ENCODE results near the gene CEMIP. TPM values are rescaled to one million over a fixed set of nuclear protein-coding genes. Genes with fewer than 3 reads are reported as not detected.

CEMIP gene
- total RNA-seq, 4 donors from 2014 or later = 0.04 TPM; not detected in 3

DNA sequence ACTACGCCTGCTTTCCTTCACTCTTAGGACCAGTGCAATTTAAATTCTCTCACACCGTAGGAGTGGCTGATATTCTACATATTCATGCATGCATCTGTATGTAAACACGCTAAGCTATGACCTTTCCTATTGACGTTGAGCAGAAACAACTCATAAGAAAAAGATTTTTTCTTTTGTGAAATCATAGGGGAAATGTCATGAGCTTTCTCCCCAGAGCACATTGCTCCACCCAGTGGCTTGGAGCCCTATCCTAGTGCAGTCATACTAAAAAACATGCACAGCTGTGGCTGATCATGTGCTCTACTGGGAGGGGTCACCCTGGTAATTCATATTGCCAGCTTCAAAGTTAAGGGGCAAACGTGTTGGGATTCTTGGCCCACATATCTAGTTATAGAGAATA is 212.3 kb downstream of the CEMIP start:
- intact Hi-C loops (cut with DNase I; ENCODE audit: low total_unique reads) = no loop called here
- peak; percentile 50 to 73 for DNase-seq

DNA sequence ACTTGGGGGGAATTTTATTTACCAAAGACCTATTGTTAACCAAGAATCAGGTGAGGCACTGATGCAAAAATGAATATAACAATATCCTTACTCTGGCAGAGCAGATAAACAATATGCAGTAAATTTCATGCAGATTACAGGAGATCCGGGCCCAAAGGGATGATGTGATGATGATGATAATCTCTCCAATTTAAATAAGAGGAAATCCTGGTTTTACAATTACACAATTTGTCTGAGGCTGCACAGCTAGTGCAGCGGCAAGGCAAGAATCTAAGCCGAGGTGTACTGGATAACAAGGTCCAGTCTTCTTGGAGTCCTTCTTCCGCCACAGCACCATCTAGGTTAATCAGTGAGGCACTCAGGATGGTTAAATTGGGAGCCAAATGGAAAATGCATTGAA is 212.8 kb downstream of the CEMIP start:
- H3K27ac ChIP-seq = peak overlapping the region; percentile 30 to 87 (median 68)
- no peak overlapping the region for H3K4me3 ChIP-seq
- H3K36me3 ChIP-seq = no peaks in the 10 kb centered on the region
- H3K27me3 ChIP-seq = no peaks in the 10 kb centered on the region
- intact Hi-C loops (cut with DNase I; ENCODE audit: low total_unique reads) = no loop called here
- DNase-seq (no peak), ATAC-seq (no peak)
- TF ChIP-seq, protein P1, sequence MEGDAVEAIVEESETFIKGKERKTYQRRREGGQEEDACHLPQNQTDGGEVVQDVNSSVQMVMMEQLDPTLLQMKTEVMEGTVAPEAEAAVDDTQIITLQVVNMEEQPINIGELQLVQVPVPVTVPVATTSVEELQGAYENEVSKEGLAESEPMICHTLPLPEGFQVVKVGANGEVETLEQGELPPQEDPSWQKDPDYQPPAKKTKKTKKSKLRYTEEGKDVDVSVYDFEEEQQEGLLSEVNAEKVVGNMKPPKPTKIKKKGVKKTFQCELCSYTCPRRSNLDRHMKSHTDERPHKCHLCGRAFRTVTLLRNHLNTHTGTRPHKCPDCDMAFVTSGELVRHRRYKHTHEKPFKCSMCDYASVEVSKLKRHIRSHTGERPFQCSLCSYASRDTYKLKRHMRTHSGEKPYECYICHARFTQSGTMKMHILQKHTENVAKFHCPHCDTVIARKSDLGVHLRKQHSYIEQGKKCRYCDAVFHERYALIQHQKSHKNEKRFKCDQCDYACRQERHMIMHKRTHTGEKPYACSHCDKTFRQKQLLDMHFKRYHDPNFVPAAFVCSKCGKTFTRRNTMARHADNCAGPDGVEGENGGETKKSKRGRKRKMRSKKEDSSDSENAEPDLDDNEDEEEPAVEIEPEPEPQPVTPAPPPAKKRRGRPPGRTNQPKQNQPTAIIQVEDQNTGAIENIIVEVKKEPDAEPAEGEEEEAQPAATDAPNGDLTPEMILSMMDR (IDR thresholded peaks at IDR 0.05 in 4 of 5, conservative IDR thresholded peaks at IDR 0.05 in 1 of 5) = no peak
- no peak for TF ChIP-seq POLR2A (IDR thresholded peaks at IDR 0.05)
- H3K4me1 ChIP-seq = peaks cover 26 to 37% of the 10 kb centered on the region in 2 donors
- H3K9me3 ChIP-seq = no peaks in the 10 kb centered on the region
- in situ Hi-C loops (cut with MboI; ENCODE audit: low sequenced_read_pairs in 4 of 4) = loop anchor here in 3 of 4 donors (10.0 to 25.0 kb wide), 3 partner anchors 113 to 273 kb away; no protein-coding TSS in a partner anchor

More for the DNA sequence above, 212.3 kb downstream of the CEMIP start:
- no peaks in the 10 kb centered on the region for H3K9me3 ChIP-seq
- in situ Hi-C loops (cut with MboI; ENCODE audit: low sequenced_read_pairs in 4 of 4) = loop anchor here in 3 of 4 donors (10.0 to 25.0 kb wide), 3 partner anchors 113 to 273 kb away; no protein-coding TSS in a partner anchor
- TF ChIP-seq, protein P1 (IDR thresholded peaks at IDR 0.05 in 4 of 5, conservative IDR thresholded peaks at IDR 0.05 in 1 of 5) = no peak
- no peak for TF ChIP-seq POLR2A (IDR thresholded peaks at IDR 0.05)
- no peaks in the 10 kb centered on the region for H3K36me3 ChIP-seq
- no peak overlapping the region for H3K4me3 ChIP-seq
- no peaks in the 10 kb centered on the region for H3K27me3 ChIP-seq
- peak overlapping the region; percentile 87 to 91 (median 88) for H3K27ac ChIP-seq
- ATAC-seq = peak; percentile 43 to 51
- H3K4me1 ChIP-seq = peaks cover 26 to 37% of the 10 kb centered on the region in 2 donors

GRCh38 chr15:80992441-80992840 is 213.3 kb downstream of the CEMIP start:
- no peak for TF ChIP-seq POLR2A (IDR thresholded peaks at IDR 0.05)
- TF ChIP-seq, protein P1 (IDR thresholded peaks at IDR 0.05 in 4 of 5, conservative IDR thresholded peaks at IDR 0.05 in 1 of 5) = no peak
- Histone ChIP-seq H3K4me3 (no peak overlapping the region), H3K27me3 (no peaks in the 10 kb centered on the region), H3K9me3 (no peaks in the 10 kb centered on the region), H3K27ac (peak overlapping the region in 3 of 4 donors; percentile 30 to 87 (median 49)), H3K4me1 (peaks cover 26 to 37% of the 10 kb centered on the region in 2 donors), H3K36me3 (no peaks in the 10 kb centered on the region)
- ATAC-seq (no peak), DNase-seq (no peak)
- in situ Hi-C loops (cut with MboI; ENCODE audit: low sequenced_read_pairs in 4 of 4) (loop anchor here in 3 of 4 donors (10.0 to 25.0 kb wide), 3 partner anchors 112 to 272 kb away; no protein-coding TSS in a partner anchor), intact Hi-C loops (cut with DNase I; ENCODE audit: low total_unique reads) (no loop called here)

DNA sequence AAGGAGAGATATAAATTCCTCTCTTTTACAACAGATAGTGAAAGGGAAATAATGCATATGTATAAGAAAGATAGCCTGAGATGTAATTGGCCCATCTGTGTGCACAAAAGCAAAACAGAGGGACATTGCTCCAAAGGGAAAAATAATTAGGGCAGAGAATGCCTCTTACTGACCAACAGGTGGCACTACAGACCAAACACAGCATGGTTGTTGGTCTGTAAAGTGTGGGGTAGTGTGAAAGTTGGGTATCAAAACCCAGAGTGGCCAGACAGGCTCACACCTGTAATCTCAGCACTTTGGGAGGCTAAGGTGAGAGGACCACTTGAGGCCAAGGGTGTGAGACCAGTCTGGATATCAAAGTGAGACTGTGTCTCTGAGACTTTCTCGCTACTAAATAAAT is 217.1 kb downstream of the CEMIP start:
- no peak for DNase-seq
- H3K36me3 ChIP-seq = no peaks in the 10 kb centered on the region
- no peak overlapping the region for H3K27ac ChIP-seq
- in situ Hi-C loops (cut with MboI; ENCODE audit: low sequenced_read_pairs in 4 of 4) (loop anchor here in 3 of 4 donors (10.0 to 25.0 kb wide), 3 partner anchors 109 to 269 kb away; no protein-coding TSS in a partner anchor), intact Hi-C loops (cut with DNase I; ENCODE audit: low total_unique reads) (loop anchor here (5.0 kb wide), 1 partner anchor 111 kb away; no protein-coding TSS in a partner anchor)
- H3K9me3 ChIP-seq = no peaks in the 10 kb centered on the region
- H3K27me3 ChIP-seq = peaks cover 4 to 13% (median 5%) of the 10 kb centered on the region in 3 donors
- peaks cover under 1 to 8% of the 10 kb centered on the region in 2 donors for H3K4me1 ChIP-seq
- no peak for ATAC-seq
- no peak for TF ChIP-seq POLR2A (IDR thresholded peaks at IDR 0.05)
- TF ChIP-seq, protein P1 (IDR thresholded peaks at IDR 0.05 in 4 of 5, conservative IDR thresholded peaks at IDR 0.05 in 1 of 5) = peak in 3 of 5 experiments; percentile 8 to 43 (median 16)
- H3K4me3 ChIP-seq = no peak overlapping the region
